HG02981 (cell line): Measurements from ENCODE around the gene TMEM40.
"Not testable (repeated sequence)": the region's sequence is repeated elsewhere in the genome, so short reads cannot be mapped to it uniquely, and the experiment has no call there.

Experiments
- ATAC-seq: cut with Tn5 transposase; IDR thresholded peaks from one replicate; pipeline ENCODE4 v1.9.1; 2021; ENCODE audit warnings: mild to moderate bottlenecking, moderate library complexity; ENCODE audit not compliant: unreplicated experiment

TMEM40 gene

DNA sequence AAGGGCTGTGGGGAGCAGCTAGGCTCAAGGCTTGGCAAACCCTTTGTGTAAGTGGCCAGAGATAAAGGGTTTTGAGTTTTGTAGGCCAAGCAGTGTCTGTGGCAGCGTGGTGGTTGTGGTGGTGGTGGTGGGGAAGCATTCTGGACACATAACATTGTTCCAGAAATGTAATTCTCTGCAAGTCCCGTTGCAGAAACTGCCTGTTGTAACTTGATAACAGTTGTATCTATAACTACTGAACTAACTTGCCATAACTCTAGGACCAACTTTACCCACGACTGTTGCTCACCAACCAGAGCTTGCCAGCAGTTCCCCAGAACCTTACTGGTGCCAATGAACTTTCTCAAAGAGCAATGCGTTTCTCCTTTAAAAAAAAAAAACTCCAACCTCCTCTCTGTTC, 18.1 kb upstream of the TMEM40 start:
- ATAC-seq: no peak

DNA sequence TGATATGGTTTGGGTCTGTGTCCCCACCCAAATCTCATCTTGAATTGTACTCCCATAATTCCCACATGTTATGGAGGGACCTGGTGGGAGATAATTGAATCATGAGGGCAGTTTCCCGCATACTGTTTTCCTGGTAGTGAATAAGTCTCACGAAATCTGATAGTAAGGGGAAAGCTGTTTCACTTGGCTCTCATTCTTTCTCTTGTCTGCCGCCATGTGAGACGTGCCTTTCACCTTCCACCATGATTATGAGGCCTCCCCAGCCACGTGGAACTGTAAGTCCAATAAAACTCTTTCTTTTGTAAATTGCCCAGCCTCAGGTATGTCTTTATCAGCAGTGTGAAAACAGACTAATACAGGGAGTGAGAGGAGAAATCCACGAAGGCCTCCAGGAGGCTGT, 16.9 kb upstream of the TMEM40 start:
- not testable (repeated sequence) for ATAC-seq

DNA sequence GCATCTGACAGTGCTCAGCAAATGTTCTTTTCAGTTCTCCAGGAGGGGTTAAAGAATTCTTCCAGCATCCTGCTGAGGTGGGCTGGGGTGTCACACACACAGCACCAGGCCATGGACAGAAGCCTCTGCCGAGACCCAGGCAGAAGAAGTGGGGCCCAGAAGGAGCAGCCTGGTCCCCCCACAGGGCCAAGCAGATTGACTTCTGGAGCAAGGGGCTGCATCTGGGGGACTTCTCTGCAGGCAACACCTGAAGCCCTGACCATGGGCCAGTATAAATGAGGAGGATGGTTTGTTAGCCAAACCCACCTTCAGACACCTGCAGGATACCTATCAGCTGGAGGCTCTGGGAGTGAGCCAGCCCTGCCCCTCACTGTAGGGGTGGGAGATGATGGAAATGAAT, 16.2 kb upstream of the TMEM40 start:
- ATAC-seq: no peak

DNA sequence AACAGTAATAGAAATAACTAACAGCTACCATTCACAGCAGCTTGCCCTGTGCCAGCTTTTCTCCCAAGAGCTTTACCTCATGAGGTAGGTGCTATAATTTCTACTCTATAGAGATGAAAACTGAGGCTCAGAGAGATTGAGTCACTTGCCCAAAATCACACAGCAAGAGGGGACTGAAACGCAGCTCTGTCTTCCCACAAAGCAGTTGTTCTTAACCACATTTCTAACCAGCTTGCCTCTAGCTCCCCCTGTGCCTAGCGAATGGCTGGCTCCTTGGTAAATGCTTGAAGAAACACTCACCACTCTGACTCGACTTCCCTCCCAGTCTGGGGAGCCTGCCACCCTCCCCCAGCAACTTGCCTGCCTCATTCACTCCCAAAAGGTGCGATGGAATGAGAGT, 15.6 kb upstream of the TMEM40 start:
- no peak for ATAC-seq

DNA sequence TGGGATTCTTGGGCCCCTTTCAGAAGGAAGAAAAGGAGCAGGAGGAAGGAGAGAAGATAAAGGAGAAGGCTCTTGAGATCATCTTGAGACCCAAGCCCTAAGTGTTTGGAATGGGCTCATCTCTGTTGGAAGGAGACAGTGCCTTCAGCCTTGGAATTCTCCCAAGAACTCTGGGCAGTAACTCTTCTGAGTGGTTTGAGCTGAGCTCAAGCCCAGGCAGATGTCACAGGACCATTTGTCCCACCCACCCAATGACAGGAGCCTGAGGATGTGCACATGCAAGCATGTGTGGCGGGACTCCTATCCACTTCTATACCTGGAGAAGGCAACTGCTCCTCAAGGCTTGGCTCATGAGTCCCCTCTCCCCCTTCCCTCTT, 14.6 kb upstream of the TMEM40 start:
- ATAC-seq: no peak

DNA sequence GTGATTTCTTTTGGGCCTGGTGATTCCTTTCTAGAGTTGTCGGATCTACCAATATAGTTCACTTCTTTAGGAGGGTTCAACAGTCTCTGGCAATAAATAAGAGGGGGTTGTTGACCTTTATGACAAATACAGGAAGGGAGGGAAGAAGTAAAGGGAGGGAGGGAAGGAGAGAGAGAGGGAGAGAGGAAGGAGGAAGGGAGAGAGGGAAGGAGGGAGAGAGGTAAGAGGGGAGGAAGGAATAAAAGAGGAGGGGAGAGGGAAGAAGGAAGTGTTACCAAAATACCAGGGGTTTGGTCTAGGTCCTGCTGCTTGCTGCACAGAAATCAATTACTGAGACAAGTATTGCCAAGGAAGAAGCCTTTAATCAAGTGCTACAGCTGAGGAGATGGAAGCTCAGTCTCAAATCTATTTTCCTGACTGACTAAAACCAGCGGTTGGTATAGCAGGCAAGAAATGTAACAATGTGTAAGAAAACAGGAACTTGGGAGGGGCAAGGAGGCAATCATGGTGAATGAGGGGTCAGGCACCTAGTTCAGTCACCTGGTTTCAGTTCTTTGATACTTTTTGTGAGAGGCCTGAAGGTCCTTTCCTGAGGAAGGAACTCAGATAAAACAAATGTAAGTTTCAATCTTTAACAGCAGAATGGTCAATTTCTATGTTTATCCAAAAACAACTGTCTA, 14.1 kb upstream of the TMEM40 start:
- ATAC-seq: no peak

DNA sequence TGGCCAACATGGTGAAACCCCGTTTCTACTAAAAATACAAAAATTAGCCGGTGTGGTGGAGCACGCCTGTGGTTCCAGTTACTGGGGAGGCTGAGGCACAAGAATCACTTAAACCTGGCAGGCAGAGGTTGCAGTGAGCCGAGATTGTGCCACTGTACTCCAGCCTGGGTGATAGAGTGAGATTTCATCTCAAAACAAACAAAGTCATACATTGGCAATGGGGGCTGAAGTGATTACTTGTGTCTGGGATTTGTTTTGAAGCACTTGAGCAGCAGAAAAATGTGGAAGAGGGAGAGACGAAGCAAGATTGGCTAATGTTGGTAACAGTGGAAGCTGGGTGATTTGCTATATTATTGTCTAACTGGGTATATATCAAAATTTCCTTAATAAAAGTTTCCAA, 13.4 kb upstream of the TMEM40 start:
- no peak for ATAC-seq

DNA sequence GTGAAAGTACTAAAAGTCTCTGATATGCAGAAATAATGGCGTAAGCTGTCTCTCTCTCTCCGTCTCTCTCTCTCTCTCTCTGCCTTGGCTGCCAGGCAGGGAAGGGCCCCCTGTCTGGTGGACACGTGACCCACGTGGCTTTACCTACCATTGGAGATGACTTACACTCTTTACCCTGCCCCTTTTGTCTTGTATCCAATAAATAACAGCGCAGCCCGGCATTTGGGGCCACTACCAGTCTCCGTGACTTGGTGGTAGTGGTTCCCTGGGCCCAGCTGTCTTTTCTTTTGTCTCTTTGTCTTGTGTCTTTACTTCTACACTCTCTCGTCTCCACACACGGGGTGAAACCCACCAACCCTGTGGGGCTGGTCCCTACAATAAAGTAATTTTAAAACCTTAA, 12.2 kb upstream of the TMEM40 start:
- ATAC-seq: no peak

DNA sequence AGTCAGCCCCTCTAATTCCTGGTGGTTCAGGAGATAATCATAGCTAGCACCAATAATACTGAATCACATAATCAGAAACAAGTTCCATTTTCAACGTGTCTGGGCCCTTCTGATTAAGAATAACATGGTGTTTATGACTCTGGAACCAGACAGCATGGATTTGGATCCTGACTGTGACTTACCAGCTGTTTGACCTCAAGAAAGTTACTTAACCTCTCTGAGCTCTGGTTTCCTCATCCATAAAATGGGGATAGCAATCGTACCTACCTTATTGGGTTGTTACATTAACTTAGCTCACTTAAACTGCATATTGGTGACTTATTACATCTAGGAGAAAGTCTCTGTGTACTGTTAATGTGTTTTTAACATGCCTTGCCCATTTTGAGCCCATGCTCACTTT, 10.7 kb upstream of the TMEM40 start:
- ATAC-seq: no peak

DNA sequence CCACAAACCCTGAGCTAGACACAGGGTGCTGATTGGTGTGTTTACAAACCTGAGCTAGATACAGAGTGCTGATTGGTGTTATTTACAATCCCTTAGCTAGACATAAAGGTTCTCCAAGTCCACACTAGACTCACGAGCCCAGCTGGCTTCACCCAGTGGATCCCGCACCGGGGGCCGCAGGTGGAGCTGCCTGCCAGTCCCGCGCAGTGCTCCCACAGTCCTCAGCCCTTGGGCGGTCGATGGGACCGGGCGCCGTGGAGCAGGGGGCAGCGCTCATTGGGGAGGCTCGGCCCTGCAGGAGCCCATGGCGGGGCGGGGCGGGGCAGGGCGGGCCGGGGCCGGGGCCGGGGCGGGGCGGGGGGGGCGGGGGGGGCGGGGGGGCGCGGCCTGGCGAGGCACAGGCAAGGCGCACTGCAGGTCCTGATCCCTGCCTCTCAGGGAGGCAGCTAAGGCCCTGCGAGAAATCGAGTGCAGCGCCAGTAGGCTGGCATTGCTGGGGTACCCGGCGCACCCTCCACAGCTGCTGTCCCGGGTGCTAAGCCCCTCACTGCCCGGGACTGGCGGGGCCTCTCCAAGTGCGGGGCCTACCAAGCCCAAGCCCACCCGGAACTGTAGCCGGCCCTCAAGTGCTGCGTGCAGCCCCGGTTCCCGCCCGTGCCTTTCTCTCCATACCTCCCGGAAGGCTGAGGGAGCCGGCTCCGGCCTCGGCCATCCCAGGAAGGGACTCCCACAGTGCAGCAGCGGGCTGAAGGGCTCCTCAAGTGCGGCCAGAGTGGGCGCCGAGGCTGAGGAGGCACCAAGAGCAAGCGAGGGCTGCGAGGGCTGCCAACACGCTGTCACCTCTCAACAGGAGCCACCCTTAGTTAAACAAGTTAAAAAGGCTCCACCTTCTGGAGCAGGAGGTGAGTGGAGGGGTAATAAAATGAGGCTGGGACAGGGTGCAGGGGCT, 9.8 kb upstream of the TMEM40 start:
- ATAC-seq: no peak

DNA sequence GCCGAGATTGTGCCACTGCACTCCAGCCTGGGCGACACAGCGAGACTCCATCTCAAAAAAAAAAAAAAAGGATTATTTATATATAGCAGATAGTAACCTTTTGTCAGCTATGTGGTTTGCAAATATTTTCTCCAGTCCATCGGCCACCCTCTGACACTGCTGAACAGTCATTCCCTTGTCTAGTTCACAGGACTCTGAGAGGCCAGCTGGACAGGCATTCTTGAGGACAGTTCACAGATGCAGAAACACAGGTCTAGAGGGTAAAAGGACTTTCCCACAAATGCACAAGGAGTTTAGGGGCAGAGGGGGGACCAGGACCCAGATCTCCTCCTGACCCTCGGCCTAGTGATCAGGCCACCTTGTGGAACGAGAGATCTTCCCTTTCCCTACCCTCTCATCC, 7.5 kb upstream of the TMEM40 start:
- no peak for ATAC-seq

DNA sequence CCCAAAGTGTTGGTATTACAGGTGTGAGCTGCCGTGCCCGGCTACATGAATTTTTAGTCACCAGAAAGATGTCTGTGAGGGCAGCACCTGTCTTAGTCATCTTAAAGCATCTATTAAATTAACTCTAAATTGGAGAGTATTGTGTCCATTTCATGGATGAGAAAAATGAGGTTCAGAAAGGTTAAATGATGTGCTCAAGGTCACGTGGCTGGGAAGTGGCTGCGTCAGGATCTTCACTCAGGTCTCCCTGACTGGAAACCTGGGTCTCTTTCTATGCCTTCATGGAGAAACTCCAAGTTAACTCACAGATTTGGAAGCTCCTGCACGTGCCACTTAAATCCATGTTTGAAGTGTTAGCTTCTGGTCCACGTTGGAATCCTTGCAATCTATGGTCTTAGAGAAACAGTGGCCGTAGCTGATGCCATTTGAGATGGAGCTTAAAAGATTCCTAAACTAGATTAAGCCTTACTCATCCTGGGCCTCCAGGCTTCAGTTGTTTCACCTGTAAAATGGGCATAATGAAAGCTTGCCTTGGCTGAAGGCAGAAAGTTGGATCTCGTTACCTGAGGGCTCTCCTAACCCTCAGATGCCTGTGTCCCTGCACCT, 5.2 kb upstream of the TMEM40 start:
- ATAC-seq: no peak

DNA sequence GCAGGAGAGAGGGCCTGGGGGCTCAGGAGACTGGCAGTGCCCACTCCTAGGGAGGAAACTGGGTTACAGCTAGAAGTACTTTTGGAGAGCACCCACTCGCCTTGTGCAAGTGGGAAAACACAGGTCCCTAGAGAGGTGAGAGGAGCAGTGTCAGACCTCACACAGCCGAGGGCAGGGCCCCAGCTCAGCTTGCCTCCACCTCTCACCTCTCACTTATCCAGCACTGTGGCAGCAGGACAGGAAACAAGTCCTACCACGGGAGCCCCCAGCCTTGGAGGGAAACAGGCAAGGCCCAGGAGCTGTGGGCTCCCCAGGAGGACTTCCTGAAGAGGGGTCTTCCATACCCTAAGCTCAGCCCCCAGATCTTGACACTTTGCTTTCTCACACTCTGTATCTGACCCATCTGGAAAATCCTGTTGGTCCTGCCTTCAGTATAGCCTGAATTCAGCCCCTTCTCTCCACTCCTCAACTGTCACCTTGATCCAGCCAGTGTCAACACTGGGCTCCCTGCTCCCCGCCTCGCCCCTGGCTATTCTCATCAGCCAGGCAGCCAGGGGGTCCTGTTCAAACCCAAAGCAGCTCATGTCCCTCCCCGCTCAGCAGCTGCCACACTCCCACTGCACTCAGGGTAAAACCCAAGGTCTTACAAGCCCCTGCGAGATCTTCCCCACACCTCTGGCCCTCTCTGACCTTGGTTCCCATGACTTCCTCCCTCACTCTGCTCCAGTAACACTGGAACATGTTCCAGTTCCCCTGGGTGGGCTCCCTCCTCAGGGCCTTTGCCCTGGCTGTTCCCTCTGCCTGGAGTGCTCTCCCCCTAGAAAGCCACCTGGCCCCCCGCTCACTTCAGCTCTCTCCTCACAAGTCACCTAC, 870 bp upstream of the TMEM40 start:
- no peak for ATAC-seq

DNA sequence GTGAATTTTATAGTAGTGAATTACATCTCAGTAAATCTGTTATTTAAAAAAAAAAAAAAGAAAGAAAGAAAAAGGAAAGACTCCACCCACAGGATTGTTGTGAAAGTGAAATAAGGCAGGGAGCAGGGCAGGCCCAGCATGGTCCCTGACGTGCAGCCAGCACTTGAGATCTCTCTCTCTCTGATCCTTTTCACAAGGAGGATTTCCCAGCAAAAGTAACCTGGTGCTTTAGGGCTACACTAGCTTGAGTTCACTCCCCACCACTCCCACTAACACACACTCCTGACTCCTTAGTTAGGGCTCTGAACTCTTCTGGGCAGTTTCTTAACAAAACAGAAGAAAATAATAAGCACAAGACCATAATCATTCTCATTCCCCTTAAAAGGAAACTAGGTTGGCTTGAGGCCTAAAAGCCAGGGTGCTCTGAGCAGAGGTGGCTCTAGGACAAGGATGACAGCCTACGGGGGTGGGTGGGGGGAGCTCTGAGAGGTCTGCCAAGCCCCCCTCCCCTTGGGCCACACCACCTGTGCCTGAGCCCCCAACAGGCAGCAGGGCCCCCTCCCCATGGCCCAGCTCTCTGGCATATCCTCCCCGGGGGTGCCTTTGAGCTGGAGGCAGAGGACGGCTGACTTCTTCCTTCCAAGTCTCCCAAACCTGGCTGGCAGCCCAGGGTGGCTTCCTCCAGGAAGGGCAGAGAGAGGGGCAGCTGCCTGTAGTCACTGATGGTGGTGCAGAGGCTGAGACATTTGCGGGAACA, 856 bp downstream of the TMEM40 start:
- no peak for ATAC-seq

DNA sequence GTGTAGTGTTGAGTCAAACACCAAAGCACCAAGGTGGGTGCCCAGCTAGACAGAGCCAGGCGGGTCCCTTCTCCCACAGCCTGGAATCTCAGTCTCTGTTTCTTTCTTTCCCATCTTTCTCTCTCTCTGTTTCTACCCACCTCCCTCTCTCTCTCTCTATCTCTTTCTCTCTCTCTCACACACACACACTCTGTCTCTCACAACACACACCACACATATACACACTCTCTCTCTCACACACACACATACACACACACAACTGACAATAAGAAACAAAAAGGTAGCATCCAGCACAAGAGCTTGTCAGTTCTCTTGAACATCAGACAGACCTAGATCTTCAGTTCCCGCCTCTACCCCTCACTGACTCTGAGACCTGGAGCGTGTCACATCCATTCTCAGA, 2.4 kb downstream of the TMEM40 start:
- ATAC-seq: no peak

DNA sequence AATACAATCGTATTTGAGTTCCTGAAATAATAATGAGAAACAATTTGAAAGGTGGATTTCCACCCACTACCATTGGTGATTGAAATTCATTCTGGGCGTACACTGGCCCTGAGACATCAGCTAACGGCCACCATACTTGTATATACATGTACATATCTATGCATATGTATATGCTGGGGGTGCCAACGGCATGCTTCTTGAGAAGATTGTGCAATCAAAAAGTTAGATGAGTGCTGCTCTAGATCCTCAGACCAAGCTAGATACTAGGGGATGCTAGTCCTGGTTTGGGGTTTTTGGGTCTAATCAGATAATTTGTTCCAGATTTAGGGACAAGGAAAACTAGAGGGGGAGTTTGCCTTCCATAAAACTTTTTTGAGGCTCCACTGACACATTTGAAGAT, 2.9 kb downstream of the TMEM40 start:
- no peak for ATAC-seq

DNA sequence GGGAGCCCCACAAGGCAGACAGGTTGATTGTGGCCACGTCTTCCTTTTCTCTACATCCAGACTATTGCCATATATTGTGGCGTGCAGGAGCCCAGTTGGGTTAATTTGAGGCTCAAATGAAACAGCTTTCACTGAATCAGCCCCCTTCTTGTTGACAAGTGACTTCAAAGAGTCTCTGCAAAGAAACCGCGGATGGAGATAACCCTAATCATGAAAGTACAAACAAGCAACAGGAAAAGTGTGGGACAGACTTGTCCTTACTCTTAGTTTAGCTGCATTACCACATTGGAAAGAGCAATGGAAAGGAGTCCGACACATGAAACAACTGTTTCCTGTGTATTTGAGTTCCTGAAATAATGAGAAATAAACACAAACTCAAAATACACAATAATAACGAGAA, 3.3 kb downstream of the TMEM40 start:
- no peak for ATAC-seq

DNA sequence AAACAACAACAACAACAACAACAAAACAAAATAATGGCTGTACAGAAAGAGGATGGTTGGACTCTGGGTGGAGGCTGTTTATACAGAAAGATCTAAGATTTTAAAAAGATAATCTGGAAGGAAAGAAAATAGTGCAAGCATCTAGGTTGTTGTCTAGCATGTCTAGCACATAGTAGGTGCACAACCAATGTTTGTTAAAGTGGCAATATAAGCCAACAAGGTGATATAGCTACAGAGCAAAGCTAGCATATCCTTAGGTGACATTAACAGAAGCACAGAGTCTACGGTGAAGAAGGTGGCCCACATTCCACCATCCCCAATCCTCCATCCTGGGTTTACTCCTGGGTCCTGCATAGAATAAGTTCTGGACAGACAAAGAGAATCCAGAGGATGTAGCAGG, 4.7 kb downstream of the TMEM40 start:
- no peak for ATAC-seq

DNA sequence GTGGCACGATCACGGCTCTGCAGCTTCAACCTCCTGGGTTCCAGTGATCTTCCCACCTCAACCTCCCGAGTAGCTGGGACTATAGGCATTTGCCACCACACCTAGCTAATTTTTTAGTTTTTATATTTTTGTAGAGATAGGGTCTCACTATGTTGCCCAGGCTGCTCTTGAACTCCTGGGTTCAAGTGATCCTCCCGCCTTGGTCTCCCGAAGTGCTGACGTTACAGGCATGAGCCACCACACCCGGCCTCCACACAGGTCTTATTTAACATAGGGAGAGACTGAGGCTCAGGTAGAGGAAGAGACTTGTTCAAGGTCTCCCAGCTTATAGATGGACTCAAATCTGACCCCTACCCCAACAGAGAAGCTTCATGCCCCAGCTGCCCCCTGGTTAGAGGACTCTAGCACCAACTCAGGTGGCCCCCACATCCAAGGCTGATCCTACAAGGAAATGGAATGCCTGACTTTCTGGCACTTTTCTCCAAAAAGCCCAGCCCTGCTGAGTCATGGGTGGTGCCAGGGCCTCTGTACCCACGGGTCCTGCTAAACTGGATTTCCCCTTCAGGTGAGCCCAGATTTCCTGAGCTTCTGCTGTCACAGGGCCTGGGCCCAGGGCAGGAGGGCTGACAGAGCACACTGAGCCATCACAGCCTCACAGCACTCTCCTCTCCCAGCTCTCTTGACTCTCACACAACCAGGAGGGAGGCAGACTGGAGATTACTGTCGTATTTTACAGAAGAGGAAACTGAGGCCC, 5.6 kb downstream of the TMEM40 start:
- ATAC-seq: no peak

DNA sequence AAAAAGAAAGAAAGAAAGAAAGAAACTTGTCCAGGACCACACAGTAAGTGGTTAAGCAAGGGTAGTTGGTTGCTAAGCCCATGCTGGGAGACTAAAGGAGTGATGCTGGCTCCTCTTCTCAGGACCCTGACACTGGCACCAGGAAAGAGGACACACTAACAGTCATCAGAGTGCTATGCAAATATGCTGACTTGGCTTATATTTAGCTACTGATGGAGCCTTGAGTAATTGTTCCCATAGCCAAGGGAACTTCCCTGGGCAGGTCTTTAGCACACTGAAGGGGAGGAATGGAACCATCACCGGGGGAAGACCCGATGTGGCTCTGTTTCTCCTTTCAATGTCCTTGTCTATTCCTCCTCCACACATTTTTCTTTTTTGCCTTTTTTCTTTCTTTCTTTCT, 6.2 kb downstream of the TMEM40 start:
- no peak for ATAC-seq
